Ishikawa (cell line): Measurements from ENCODE around the gene IFNGR1.

Experiments
- CEBPB ChIP-seq: IDR thresholded peaks from 2 replicates; pipeline ENCODE4 v1.6.1; 2012
- CREB1 ChIP-seq: IDR thresholded peaks from 2 replicates; pipeline ENCODE4 v1.6.1; 2012; ENCODE audit warnings: low read depth
- EGR1 ChIP-seq: IDR thresholded peaks from 2 replicates; pipeline ENCODE4 v1.6.1; 2012
- EP300 ChIP-seq: IDR thresholded peaks from 2 replicates; pipeline ENCODE4 v1.6.1; 2012; ENCODE audit warnings: borderline replicate concordance
- FOXM1 ChIP-seq: IDR thresholded peaks from 2 replicates; pipeline ENCODE4 v1.6.1; 2012; ENCODE audit warnings: low read depth, borderline replicate concordance
- RAD21 ChIP-seq: IDR thresholded peaks from 2 replicates; pipeline ENCODE4 v1.6.1; 2012; ENCODE audit warnings: low read depth
- TEAD4 ChIP-seq: IDR thresholded peaks from 2 replicates; pipeline ENCODE4 v1.6.1; 2012
- YY1 ChIP-seq: IDR thresholded peaks from 2 replicates; pipeline ENCODE4 v1.6.1; 2012; ENCODE audit warnings: low read depth
- TF ChIP-seq, protein P1 (sequence below): IDR thresholded peaks from 2 replicates; pipeline ENCODE4 v1.6.1; 2012; ENCODE audit warnings: low read depth, mild to moderate bottlenecking
- TF ChIP-seq, protein P2 (sequence below): IDR thresholded peaks from 2 replicates; pipeline ENCODE4 v1.6.1; 2012

DNA sequence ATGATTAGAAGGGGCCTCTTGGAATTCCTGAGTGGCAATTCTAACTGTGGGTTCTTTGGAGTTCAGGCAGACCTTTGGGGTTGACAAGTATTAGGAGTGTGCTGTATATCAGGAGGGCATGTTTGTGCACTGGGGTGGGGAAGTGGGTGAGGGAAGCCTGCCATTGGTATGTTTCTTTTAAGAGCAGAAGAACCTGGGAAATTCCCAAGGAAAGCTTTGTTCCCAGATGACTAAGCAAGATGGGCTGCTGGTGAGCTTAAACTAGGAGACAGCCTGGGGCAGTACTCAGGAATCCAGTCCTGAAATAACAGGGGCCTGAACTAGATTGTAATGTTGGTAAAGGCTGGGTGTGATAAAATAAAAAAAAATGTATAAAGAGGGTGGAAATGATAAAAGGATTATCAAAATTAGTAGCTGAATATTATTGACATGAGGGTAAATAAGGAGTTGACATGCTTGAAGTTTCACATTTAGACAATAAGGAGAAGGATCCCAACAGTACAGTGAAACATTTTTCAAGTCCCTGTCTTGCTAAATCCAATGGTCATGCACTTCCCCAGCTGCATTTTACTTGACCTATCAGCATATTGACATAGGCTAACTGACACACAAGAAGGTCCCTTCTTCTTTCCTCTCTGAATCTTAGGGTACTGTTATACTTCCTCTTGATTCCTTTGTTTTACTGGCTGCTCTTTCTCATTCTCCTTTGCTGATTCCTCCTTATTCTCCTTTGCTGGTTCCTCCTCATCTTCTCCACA, 18.4 kb upstream of the IFNGR1 start:
- TF ChIP-seq, protein P1, sequence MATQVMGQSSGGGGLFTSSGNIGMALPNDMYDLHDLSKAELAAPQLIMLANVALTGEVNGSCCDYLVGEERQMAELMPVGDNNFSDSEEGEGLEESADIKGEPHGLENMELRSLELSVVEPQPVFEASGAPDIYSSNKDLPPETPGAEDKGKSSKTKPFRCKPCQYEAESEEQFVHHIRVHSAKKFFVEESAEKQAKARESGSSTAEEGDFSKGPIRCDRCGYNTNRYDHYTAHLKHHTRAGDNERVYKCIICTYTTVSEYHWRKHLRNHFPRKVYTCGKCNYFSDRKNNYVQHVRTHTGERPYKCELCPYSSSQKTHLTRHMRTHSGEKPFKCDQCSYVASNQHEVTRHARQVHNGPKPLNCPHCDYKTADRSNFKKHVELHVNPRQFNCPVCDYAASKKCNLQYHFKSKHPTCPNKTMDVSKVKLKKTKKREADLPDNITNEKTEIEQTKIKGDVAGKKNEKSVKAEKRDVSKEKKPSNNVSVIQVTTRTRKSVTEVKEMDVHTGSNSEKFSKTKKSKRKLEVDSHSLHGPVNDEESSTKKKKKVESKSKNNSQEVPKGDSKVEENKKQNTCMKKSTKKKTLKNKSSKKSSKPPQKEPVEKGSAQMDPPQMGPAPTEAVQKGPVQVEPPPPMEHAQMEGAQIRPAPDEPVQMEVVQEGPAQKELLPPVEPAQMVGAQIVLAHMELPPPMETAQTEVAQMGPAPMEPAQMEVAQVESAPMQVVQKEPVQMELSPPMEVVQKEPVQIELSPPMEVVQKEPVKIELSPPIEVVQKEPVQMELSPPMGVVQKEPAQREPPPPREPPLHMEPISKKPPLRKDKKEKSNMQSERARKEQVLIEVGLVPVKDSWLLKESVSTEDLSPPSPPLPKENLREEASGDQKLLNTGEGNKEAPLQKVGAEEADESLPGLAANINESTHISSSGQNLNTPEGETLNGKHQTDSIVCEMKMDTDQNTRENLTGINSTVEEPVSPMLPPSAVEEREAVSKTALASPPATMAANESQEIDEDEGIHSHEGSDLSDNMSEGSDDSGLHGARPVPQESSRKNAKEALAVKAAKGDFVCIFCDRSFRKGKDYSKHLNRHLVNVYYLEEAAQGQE, result no peak
- TF ChIP-seq EP300 (no peak), YY1 (no peak), CEBPB (no peak), FOXM1 (no peak), TEAD4 (no peak), RAD21 (no peak), EGR1 (no peak), CREB1 (no peak)
- TF ChIP-seq, protein P2, sequence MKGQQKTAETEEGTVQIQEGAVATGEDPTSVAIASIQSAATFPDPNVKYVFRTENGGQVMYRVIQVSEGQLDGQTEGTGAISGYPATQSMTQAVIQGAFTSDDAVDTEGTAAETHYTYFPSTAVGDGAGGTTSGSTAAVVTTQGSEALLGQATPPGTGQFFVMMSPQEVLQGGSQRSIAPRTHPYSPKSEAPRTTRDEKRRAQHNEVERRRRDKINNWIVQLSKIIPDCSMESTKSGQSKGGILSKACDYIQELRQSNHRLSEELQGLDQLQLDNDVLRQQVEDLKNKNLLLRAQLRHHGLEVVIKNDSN, result no peak
